Mesenchymal stem cell (in vitro differentiated cells and primary cell): ENCODE results near the gene GTF3C5.
A peak's percentile ranks its signal among the peaks of the same experiment; 100 is the strongest.

Experiments used
- DNase-seq: peaks from one replicate; pipeline ENCODE4 v3.0.0-alpha.2; 2013
- H2AFZ ChIP-seq: one replicate; pipeline ENCODE4 v1.6.1; 2013; ENCODE audit warnings: low read depth, mild to moderate bottlenecking, control low read depth, inconsistent platforms, low read length, moderate library complexity
- H2AK5ac ChIP-seq: 2 replicates; pipeline ENCODE4 v1.6.1; 2013; ENCODE audit warnings: low read length, moderate library complexity, mild to moderate bottlenecking, inconsistent platforms; ENCODE audit not compliant: severe bottlenecking
- H2BK120ac ChIP-seq: one replicate; pipeline ENCODE4 v1.6.1; 2013; ENCODE audit warnings: low read depth, mild to moderate bottlenecking, inconsistent platforms, low read length, moderate library complexity
- H2BK12ac ChIP-seq, 2 experiments: one replicate each; pipeline ENCODE4 v1.6.1; 2013; ENCODE audit warnings: inconsistent platforms in 2 of 2, low read length in 2 of 2, mild to moderate bottlenecking in 2 of 2, moderate library complexity in 2 of 2, control low read depth in 1 of 2
- H2BK15ac ChIP-seq: one replicate; pipeline ENCODE4 v1.6.1; 2013; ENCODE audit warnings: mild to moderate bottlenecking, low read depth, inconsistent platforms; ENCODE audit not compliant: poor library complexity, severe bottlenecking
- H2BK5ac ChIP-seq: 2 replicates; pipeline ENCODE4 v1.6.1; 2013; ENCODE audit warnings: low read depth, mild to moderate bottlenecking, low read length, control low read depth, inconsistent platforms; ENCODE audit not compliant: poor library complexity, severe bottlenecking
- H3K14ac ChIP-seq, 2 experiments: one replicate each; pipeline ENCODE4 v1.6.1; 2013; ENCODE audit warnings: inconsistent platforms in 2 of 2, low read length in 2 of 2, control low read depth in 1 of 2, mild to moderate bottlenecking in 1 of 2, moderate library complexity in 1 of 2
- H3K18ac ChIP-seq, 2 experiments: one replicate each; pipeline ENCODE4 v1.6.1; 2013; ENCODE audit warnings: inconsistent platforms in 2 of 2, low read length in 2 of 2, control low read depth in 1 of 2, low read depth in 1 of 2, mild to moderate bottlenecking in 1 of 2
- H3K23ac ChIP-seq, 2 experiments: one replicate each; pipeline ENCODE4 v1.6.1; 2013; ENCODE audit warnings: inconsistent platforms in 2 of 2, low read length in 2 of 2, mild to moderate bottlenecking in 2 of 2, moderate library complexity in 2 of 2, control low read depth in 1 of 2
- H3K27ac ChIP-seq: 2 replicates; pipeline ENCODE4 v1.5.1; 2013; ENCODE audit warnings: mild to moderate bottlenecking, moderate library complexity, low read length, control low read depth, inconsistent platforms; ENCODE audit not compliant: poor library complexity, severe bottlenecking
- H3K27me3 ChIP-seq, 2 experiments: 2 replicates each; pipeline versions ENCODE4 v1.6.1 to v1.7.0; 2013; ENCODE audit warnings: low read length in 2 of 2, mild to moderate bottlenecking in 2 of 2, moderate library complexity in 2 of 2, control low read depth in 1 of 2, inconsistent platforms in 1 of 2; ENCODE audit not compliant: control insufficient read depth in 1 of 2, insufficient read depth in 1 of 2
- H3K36me3 ChIP-seq, 2 experiments: 2 replicates each; pipeline versions ENCODE4 v1.6.1 to v1.7.0; 2013; ENCODE audit warnings: low read length in 2 of 2, control low read depth in 1 of 2, inconsistent platforms in 1 of 2, low read depth in 1 of 2, mild to moderate bottlenecking in 1 of 2; ENCODE audit not compliant: insufficient read depth in 2 of 2, control insufficient read depth in 1 of 2
- H3K4ac ChIP-seq, 2 experiments: one replicate each; pipeline ENCODE4 v1.6.1; 2013; ENCODE audit warnings: inconsistent platforms in 2 of 2, low read length in 2 of 2, mild to moderate bottlenecking in 2 of 2, moderate library complexity in 2 of 2, control low read depth in 1 of 2, low read depth in 1 of 2
- H3K4me1 ChIP-seq: 2 replicates; pipeline ENCODE4 v1.6.1; 2013; ENCODE audit warnings: low read depth, low read length, control low read depth; ENCODE audit not compliant: control insufficient read depth, insufficient read depth
- H3K4me2 ChIP-seq: 2 replicates; pipeline ENCODE4 v1.6.1; 2013; ENCODE audit warnings: low read length, mild to moderate bottlenecking, inconsistent platforms; ENCODE audit not compliant: poor library complexity, severe bottlenecking
- H3K4me3 ChIP-seq, 2 experiments: 2 replicates each; pipeline versions ENCODE4 v1.5.1 to v1.7.0; 2013; ENCODE audit warnings: low read length in 2 of 2, mild to moderate bottlenecking in 2 of 2, control low read depth in 1 of 2, low read depth in 1 of 2; ENCODE audit not compliant: insufficient read depth in 1 of 2
- H3K79me1 ChIP-seq: replicated peaks from 2 replicates; pipeline ENCODE4 v1.6.1; 2013; ENCODE audit warnings: mild to moderate bottlenecking, control low read depth, low read length, inconsistent platforms; ENCODE audit not compliant: poor library complexity, severe bottlenecking
- H3K9ac ChIP-seq: 2 replicates; pipeline ENCODE4 v1.7.0; 2013; ENCODE audit warnings: mild to moderate bottlenecking, low read length, moderate library complexity
- H3K9me3 ChIP-seq: 2 replicates; pipeline ENCODE4 v1.7.0; 2013; ENCODE audit warnings: mild to moderate bottlenecking, low read length; ENCODE audit not compliant: control insufficient read depth
- H4K8ac ChIP-seq: one replicate; pipeline ENCODE4 v1.6.1; 2013; ENCODE audit warnings: inconsistent platforms, mild to moderate bottlenecking, low read length, moderate library complexity
- H4K91ac ChIP-seq: one replicate; pipeline ENCODE4 v1.6.1; 2013; ENCODE audit warnings: mild to moderate bottlenecking, low read length, inconsistent platforms
- WGBS: methylation state at CpG from one replicate; pipeline ENCODE4 v1.1.7; 2013; ENCODE audit warnings: mixed read lengths; 5-methylcytosine and 5-hydroxymethylcytosine counted together

The GTF3C5 gene

GRCh38 chr9:133046900-133047295, 16.1 kb downstream of the GTF3C5 start:
- H3K4me3 ChIP-seq = no peak overlapping the region
- no peaks in the 10 kb centered on the region for H3K9me3 ChIP-seq
- no peak overlapping the region for H2BK15ac ChIP-seq
- H2BK5ac ChIP-seq = no peak overlapping the region
- DNase-seq = no peak
- no peak overlapping the region for H3K23ac ChIP-seq
- peaks cover 34% of the 10 kb centered on the region for H3K79me1 ChIP-seq
- H3K27ac ChIP-seq = no peak overlapping the region
- H4K91ac ChIP-seq = no peak overlapping the region
- no peak overlapping the region for H2AK5ac ChIP-seq
- no peak overlapping the region for H2BK120ac ChIP-seq
- H3K36me3 ChIP-seq = peaks cover 70 to 85% of the 10 kb centered on the region in 2 experiments
- no peaks in the 10 kb centered on the region for H3K27me3 ChIP-seq
- no peak overlapping the region for H2BK12ac ChIP-seq
- no peak overlapping the region for H3K4ac ChIP-seq
- H3K14ac ChIP-seq = no peak overlapping the region
- H3K4me1 ChIP-seq = peaks cover 26% of the 10 kb centered on the region
- no peak overlapping the region for H4K8ac ChIP-seq
- no peak overlapping the region for H3K9ac ChIP-seq
- no peak overlapping the region for H3K4me2 ChIP-seq
- no peak overlapping the region for H3K18ac ChIP-seq
- WGBS = 97% methylated on average over 7 of the region's 7 CpGs
- H2AFZ ChIP-seq = no peak overlapping the region

- no peak overlapping the region for H3K4me2 ChIP-seq
- H3K9me3 ChIP-seq = no peaks in the 10 kb centered on the region
- no peak overlapping the region for H4K91ac ChIP-seq
- H3K18ac ChIP-seq = no peak overlapping the region
- no peak overlapping the region for H2BK12ac ChIP-seq
- WGBS = 82% methylated on average over 5 of the region's 5 CpGs
- H3K9ac ChIP-seq = no peak overlapping the region
- no peak overlapping the region for H4K8ac ChIP-seq
- H3K36me3 ChIP-seq = peaks cover 66 to 77% of the 10 kb centered on the region in 2 experiments
- no peak overlapping the region for H2AFZ ChIP-seq
- H3K4me1 ChIP-seq = peaks cover 35% of the 10 kb centered on the region
- H2BK15ac ChIP-seq = no peak overlapping the region
- H3K4ac ChIP-seq = no peak overlapping the region
- H3K27me3 ChIP-seq = no peaks in the 10 kb centered on the region
- DNase-seq = peak; percentile 29
- no peak overlapping the region for H2BK120ac ChIP-seq
- no peak overlapping the region for H3K4me3 ChIP-seq
- H3K27ac ChIP-seq = no peak overlapping the region
- H3K79me1 ChIP-seq = peaks cover 24% of the 10 kb centered on the region
- H2BK5ac ChIP-seq = no peak overlapping the region
- no peak overlapping the region for H3K23ac ChIP-seq
- H2AK5ac ChIP-seq = peak overlapping the region; percentile 3
- H3K14ac ChIP-seq = no peak overlapping the region
These were observed 17.8 kb downstream of the GTF3C5 start for GRCh38 chr9:133048595-133048994.

GRCh38 chr9:133049043-133049442, 18.2 kb downstream of the GTF3C5 start:
- Histone ChIP-seq H2AFZ (no peak overlapping the region), H2BK12ac (no peak overlapping the region), H2BK120ac (no peak overlapping the region), H2AK5ac (peak overlapping the region; percentile 3), H3K4me3 (no peak overlapping the region), H3K4me1 (peaks cover 35% of the 10 kb centered on the region), H4K8ac (no peak overlapping the region), H3K9me3 (no peaks in the 10 kb centered on the region), H3K79me1 (peaks cover 21% of the 10 kb centered on the region), H3K27me3 (no peaks in the 10 kb centered on the region), H3K9ac (no peak overlapping the region), H3K27ac (no peak overlapping the region), H4K91ac (no peak overlapping the region), H2BK5ac (no peak overlapping the region), H3K4me2 (no peak overlapping the region), H3K18ac (no peak overlapping the region), H3K23ac (no peak overlapping the region), H2BK15ac (no peak overlapping the region), H3K36me3 (peaks cover 65 to 77% of the 10 kb centered on the region in 2 experiments), H3K4ac (no peak overlapping the region), H3K14ac (no peak overlapping the region)
- DNase-seq = no peak
- WGBS = 95% methylated on average over 13 of the region's 13 CpGs

GRCh38 chr9:133050142-133050541, 19.3 kb downstream of the GTF3C5 start:
- Histone ChIP-seq H2AK5ac (peak overlapping the region; percentile 84), H3K27ac (peak overlapping the region; percentile 86), H3K4me3 (no peak overlapping the region), H2BK120ac (no peak overlapping the region), H2BK5ac (peak overlapping the region; percentile 75), H3K4me1 (peaks cover 46% of the 10 kb centered on the region), H3K14ac (no peak overlapping the region), H2BK15ac (no peak overlapping the region), H3K23ac (no peak overlapping the region), H2BK12ac (no peak overlapping the region), H3K27me3 (no peaks in the 10 kb centered on the region), H4K91ac (no peak overlapping the region), H4K8ac (no peak overlapping the region), H3K36me3 (peaks cover 66 to 77% of the 10 kb centered on the region in 2 experiments), H3K4ac (no peak overlapping the region), H3K9me3 (no peaks in the 10 kb centered on the region), H3K79me1 (peaks cover 14% of the 10 kb centered on the region), H3K9ac (no peak overlapping the region), H2AFZ (no peak overlapping the region), H3K4me2 (no peak overlapping the region), H3K18ac (no peak overlapping the region)
- 90% methylated on average over 6 of the region's 6 CpGs for WGBS
- no peak for DNase-seq
